HG03354 (cell line): ENCODE data around the gene NEMF.
"Not testable (repeated sequence)": the region's sequence is repeated elsewhere in the genome, so short reads cannot be mapped to it uniquely, and the experiment has no call there.

Experiments used
- ATAC-seq: cut with Tn5 transposase; IDR thresholded peaks from one replicate; pipeline ENCODE4 v1.9.1; 2021; ENCODE audit warnings: mild to moderate bottlenecking; ENCODE audit not compliant: unreplicated experiment, poor library complexity, severe bottlenecking

The NEMF gene

DNA sequence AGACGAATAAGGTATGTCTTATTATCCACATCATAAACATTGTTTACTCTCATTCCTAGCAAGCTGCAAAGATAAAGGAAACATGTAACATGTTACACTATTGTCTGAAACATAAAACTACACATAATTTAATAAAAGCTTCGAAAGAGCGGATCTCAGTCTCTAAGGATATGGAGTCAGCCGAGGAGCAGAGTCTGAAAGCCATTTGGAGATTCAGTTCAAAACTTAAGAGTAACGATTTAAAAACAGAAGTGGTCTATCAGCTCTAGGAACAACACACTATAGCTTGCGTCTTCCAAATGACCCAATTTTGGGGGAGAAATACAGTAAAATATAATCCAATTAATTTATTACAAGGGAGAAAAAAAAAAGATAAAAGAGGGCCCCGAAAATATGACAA is 775 bp downstream of the NEMF start:
- no peak for ATAC-seq

DNA sequence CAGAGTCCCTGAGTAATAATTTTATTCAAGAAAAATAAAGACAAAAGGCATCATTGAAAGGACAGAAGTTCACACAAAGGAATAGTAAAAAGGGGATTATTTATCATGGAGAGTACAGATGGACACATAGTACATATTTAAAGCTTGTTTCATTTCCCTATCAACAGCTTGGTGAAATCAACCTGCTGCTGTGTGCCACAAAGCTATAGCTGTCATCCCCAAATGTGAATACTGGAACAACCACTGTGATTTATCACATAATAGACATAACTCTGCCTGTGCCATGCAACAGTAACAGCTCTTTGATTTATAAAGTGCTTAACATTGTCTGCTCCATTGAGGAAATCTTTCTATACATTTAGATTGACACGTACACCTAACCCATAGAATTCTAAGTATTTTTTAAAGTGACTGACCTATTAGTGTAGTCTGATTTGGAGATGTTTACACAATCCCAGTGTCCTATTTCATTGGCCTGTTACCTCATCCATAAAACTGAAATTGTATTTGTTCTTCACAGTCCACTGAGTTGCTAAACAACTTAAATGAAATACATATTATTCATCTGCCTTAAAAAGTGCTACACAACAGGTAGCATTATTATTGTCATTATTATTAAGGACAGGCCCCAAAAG is 3.3 kb downstream of the NEMF start:
- ATAC-seq = no peak

DNA sequence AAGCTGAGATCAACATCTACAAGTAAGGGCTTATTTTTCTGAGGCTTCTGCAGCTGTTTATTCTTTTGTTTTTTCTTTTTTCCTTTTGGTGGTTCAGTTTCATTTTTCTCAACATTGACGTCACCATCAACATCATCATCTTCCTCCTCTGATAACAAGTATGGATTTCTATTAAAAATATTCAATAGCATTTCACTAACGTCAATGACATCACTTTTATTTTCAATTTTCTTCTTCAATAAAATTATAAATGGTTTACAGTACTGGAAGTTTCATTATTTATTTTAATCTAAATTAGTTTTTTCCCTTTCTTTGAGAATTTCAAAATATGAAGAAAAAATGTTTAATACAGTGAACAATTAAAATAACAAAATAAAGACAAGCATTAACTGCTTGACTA is 23.9 kb downstream of the NEMF start:
- ATAC-seq = no peak

DNA sequence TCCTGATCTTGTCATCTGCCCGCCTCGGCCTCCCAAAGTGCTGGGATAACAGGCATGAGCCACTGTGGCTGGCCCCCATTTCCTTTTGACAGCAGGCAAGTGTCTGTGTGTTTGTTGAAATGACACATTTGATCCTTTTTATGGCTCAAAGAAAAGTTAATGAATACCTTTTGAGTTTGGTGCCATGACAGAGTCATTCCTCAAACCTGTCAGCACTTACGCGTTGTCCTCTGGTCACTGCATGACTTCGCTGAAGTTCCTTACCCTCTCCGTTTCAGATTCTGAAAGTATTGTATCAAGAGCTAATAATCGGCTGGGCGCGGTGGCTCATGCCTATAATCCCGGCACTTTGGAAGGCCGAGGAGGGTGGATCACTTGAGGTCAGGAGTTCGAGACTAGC is 32.4 kb downstream of the NEMF start:
- ATAC-seq = no peak

GRCh38 chr14:49816844-49817243 is 35.7 kb downstream of the NEMF start:
- no peak for ATAC-seq

DNA sequence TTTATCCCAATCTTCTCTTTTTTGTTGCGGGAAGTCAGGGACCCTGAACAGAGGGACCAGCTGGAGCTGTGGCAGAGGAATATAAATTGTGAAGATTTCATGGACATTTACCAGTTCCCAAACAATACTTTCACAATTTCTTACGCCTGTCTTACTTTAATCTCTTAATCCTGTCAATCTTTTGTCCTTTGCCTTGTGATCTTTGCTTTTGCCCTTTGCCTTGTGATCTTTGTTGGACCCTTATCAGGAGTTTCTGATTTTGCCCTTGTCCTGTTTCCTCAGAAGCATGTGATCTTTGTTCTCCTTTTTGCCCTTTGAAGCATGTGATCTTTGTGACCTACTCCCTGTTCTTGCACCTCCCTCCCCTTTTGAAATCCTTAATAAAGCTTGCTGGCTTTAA is 36.5 kb downstream of the NEMF start:
- ATAC-seq = not testable (repeated sequence)

GRCh38 chr14:49808780-49809179 is 43.8 kb downstream of the NEMF start:
- no peak for ATAC-seq

GRCh38 chr14:49796025-49796424 is 56.6 kb downstream of the NEMF start:
- no peak for ATAC-seq

- ATAC-seq = no peak
Observed at GRCh38 chr14:49792618-49793017, 60.0 kb downstream of the NEMF start.

DNA sequence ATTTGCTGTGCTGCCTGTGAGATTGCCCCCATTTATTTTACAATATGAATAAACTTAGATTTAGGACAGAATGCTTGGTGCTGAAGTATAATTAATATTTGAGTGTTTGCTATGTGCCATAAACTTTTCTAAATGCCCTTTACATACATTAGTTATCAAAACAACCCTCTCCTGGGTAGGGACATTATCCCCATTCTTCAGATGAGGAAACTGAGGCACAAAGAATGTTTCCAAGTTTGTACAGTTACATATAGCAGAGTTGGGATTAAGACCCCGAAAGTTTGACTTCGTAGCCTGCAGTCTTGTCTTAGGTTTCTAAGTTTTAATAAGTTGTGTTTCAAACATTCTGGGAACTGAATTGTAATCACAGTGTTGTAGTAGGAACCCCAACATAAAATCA is 66.3 kb downstream of the NEMF start:
- ATAC-seq = no peak

- ATAC-seq = no peak
Observed at GRCh38 chr14:49783394-49784014, 69.1 kb downstream of the NEMF start.

- ATAC-seq = not testable (repeated sequence)
Observed at GRCh38 chr14:49781040-49781439, 71.5 kb downstream of the NEMF start.

GRCh38 chr14:49778421-49778820 is 74.2 kb downstream of the NEMF start:
- no peak for ATAC-seq

DNA sequence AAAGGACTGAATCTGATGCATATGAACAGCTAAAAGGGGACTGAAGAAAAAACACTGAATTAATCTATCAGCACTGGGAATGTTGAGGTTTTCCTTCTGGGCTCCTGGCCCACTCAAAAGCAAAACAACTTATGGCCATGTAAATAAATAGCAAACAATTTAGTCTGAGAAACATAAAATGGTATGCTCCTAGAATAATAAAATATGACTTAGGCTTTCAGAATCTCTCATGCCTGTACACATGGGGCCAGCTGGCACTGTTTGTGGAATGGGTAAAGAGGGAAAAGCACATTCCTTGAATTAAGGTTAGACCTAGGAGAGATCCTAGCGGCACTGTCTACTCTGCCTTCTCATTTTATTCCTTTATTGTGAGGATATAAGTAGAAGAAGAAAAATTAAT is 78.5 kb downstream of the NEMF start:
- ATAC-seq = no peak

DNA sequence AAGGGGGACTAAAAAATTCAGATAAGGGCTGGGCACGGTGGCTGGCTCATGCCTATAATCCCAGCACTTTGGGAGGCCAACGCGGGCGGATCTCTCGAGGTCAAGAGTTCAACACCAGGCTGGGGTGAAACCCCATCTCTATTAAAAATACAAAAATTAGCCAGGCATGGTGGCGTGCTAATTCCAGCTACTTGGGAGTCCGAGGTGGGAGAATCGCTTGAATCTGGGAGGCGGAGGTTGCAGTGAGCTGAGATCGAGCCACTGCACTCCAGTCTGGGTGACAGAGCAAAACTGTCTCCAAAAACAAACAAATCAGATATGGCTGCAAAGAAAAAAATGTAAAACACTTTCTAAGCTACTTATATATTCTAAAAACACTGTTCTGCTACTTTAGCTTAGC is 80.9 kb downstream of the NEMF start:
- not testable (repeated sequence) for ATAC-seq

DNA sequence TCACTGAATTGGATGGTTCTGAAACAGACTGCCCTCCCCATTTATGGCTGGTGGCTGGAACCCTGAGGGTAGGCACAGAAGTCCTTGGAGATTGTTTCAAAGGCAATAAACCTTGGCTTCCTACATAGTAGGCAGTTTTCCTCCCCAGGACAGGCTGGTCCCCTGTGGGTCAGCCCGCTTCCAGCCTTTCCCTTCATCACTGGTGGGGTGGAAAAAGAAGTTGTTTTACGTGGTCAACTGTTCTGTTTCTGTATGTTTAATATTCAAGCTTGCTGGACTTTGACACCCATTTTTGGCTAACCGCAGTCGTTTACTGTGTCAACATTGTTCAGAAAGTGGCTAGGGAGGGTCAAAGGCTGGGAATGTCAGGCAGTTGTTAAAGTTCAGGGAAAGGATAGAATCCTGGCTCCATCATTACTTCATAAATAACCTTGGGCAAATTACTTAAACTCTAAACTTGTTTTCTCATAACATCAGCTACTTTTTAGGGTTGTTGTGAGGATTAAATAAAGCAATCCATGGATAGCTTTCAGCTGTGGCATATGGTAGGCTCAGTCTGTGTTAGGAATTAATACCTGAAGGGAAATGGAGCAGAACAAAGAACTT is 82.3 kb downstream of the NEMF start:
- ATAC-seq = no peak

- no peak for ATAC-seq
Observed at GRCh38 chr14:49769581-49770211, 82.9 kb downstream of the NEMF start.

GRCh38 chr14:49769171-49769570 is 83.4 kb downstream of the NEMF start:
- ATAC-seq = no peak

DNA sequence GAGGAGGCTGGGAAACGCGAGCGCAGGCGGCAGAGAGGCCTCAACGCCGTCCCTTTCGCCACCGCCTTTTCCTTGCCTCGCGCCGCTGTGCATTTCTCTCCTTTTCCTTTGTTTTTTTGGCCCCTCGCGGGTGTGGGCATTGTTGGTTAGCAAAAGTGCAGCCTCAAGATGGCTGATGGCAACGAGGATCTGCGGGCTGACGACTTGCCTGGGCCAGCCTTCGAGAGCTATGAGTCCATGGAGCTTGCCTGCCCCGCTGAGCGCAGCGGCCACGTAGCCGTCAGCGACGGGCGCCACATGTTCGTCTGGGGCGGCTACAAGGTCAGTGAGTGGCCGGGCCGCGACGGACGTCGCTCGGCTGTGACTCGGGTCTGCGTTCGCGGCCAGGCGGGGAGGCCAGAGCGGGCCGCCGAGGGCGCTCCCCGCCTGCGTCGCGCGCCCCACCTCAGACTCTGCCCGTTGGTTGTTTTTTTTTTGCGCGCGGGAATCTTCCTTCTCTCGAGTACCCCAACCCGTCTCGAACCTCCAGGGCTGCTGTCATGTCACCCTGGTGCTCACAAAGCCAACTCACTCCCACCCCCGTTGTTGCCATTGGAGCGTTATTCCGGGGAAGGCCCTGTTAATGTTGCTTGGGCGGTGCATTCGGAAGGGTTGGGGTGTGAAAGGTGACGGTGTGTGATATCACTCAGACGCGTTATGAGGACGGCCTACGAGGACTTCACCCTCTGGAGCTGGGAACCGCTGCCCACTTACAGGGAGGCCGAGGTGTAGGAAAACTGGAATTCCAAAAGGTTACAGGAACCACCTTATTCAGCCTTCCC is 84.1 kb downstream of the NEMF start:
- peak; percentile 40 for ATAC-seq
